ENCODE results near the gene EPHA3. TPM values are rescaled to one million over a fixed set of nuclear protein-coding genes. Genes with fewer than 3 reads are reported as not detected.

Gene EPHA3
- polyA plus RNA-seq, 1 donor from 2014 or later = 33.0 TPM

GRCh38 chr3:89252016-89252415 lies 144.6 kb downstream of the EPHA3 start:
- H3K9me2 ChIP-seq (ENCODE audit: insufficient read depth, low read length) = no peaks in the 10 kb centered on the region
- no peak overlapping the region for H3K9ac ChIP-seq (ENCODE audit: low read length)
- no peak overlapping the region for H3K4me2 ChIP-seq (ENCODE audit: low read length)
- no peaks in the 10 kb centered on the region for H3K79me2 ChIP-seq (replicated peaks; ENCODE audit: insufficient read depth, low read length)
- no peaks in the 10 kb centered on the region for H4K20me1 ChIP-seq (ENCODE audit: insufficient read depth)
- H3K9me3 ChIP-seq (ENCODE audit: low read length) = no peaks in the 10 kb centered on the region
- TF ChIP-seq EP300 (conservative IDR thresholded peaks at IDR 0.05; ENCODE audit: poor library complexity, severe bottlenecking) = no peak
- no peak for TF ChIP-seq POLR2AphosphoS5 (IDR thresholded peaks at IDR 0.05)
- TF ChIP-seq CTCF (IDR thresholded peaks at IDR 0.05; ENCODE audit: poor library complexity, severe bottlenecking) = no peak
- no peak for TF ChIP-seq RAD21 (conservative IDR thresholded peaks at IDR 0.05)
- no peak for TF ChIP-seq MXI1 (conservative IDR thresholded peaks at IDR 0.05; ENCODE audit: poor library complexity, severe bottlenecking)
- no peak for TF ChIP-seq SMC3 (conservative IDR thresholded peaks at IDR 0.05; ENCODE audit: poor library complexity)
- no peak for TF ChIP-seq REST (IDR thresholded peaks at IDR 0.05; ENCODE audit: borderline replicate concordance)
- TF ChIP-seq TAF1 (IDR thresholded peaks at IDR 0.05; ENCODE audit: low read depth) = no peak
- TF ChIP-seq EZH2 (IDR thresholded peaks at IDR 0.05; ENCODE audit: borderline replicate concordance, insufficient read depth, low read length, poor library complexity, severe bottlenecking) = no peak
- H3K27me3 ChIP-seq (ENCODE audit: insufficient read depth, low read depth, low read length) = no peaks in the 10 kb centered on the region
- no peak overlapping the region for H3K27ac ChIP-seq (ENCODE audit: low read length)
- H2AFZ ChIP-seq (ENCODE audit: low read depth, low read length) = no peak overlapping the region
- no peaks in the 10 kb centered on the region for H3F3A ChIP-seq (ENCODE audit: insufficient read depth, low read length, poor library complexity, severe bottlenecking)
- no peaks in the 10 kb centered on the region for H3K36me3 ChIP-seq (ENCODE audit: insufficient read depth, low read length)
- H3K4me3 ChIP-seq (ENCODE audit: low read length) = no peak overlapping the region

GRCh38 chr3:89252860-89253259 lies 145.4 kb downstream of the EPHA3 start:
- Histone ChIP-seq H2AFZ (ENCODE audit: low read depth, low read length) (no peak overlapping the region), H3K27ac (ENCODE audit: low read length) (no peak overlapping the region), H3F3A (ENCODE audit: insufficient read depth, low read length, poor library complexity, severe bottlenecking) (no peaks in the 10 kb centered on the region), H3K9me3 (ENCODE audit: low read length) (no peaks in the 10 kb centered on the region), H3K4me2 (ENCODE audit: low read length) (no peak overlapping the region), H3K9ac (ENCODE audit: low read length) (no peak overlapping the region), H3K27me3 (ENCODE audit: insufficient read depth, low read depth, low read length) (no peaks in the 10 kb centered on the region), H4K20me1 (ENCODE audit: insufficient read depth) (no peaks in the 10 kb centered on the region), H3K36me3 (ENCODE audit: insufficient read depth, low read length) (no peaks in the 10 kb centered on the region), H3K79me2 (replicated peaks; ENCODE audit: insufficient read depth, low read length) (no peaks in the 10 kb centered on the region), H3K9me2 (ENCODE audit: insufficient read depth, low read length) (no peaks in the 10 kb centered on the region), H3K4me3 (ENCODE audit: low read length) (no peak overlapping the region)
- TF ChIP-seq EZH2 (IDR thresholded peaks at IDR 0.05; ENCODE audit: borderline replicate concordance, insufficient read depth, low read length, poor library complexity, severe bottlenecking) (no peak), REST (IDR thresholded peaks at IDR 0.05; ENCODE audit: borderline replicate concordance) (no peak), POLR2AphosphoS5 (IDR thresholded peaks at IDR 0.05) (no peak), SMC3 (conservative IDR thresholded peaks at IDR 0.05; ENCODE audit: poor library complexity) (no peak), CTCF (IDR thresholded peaks at IDR 0.05; ENCODE audit: poor library complexity, severe bottlenecking) (no peak), RAD21 (conservative IDR thresholded peaks at IDR 0.05) (no peak), TAF1 (IDR thresholded peaks at IDR 0.05; ENCODE audit: low read depth) (no peak), EP300 (conservative IDR thresholded peaks at IDR 0.05; ENCODE audit: poor library complexity, severe bottlenecking) (no peak), MXI1 (conservative IDR thresholded peaks at IDR 0.05; ENCODE audit: poor library complexity, severe bottlenecking) (no peak)
